HUES48 (cell line): Measurements from ENCODE around the gene GUK1.
"Not testable (repeated sequence)": the region's sequence is repeated elsewhere in the genome, so short reads cannot be mapped to it uniquely, and the experiment has no call there.

Experiments used
- H3K27ac ChIP-seq: one replicate; pipeline ENCODE4 v1.7.0; 2013; ENCODE audit warnings: low read depth, low read length, inconsistent platforms
- H3K27me3 ChIP-seq: 2 replicates; pipeline ENCODE4 v1.6.1; 2013; ENCODE audit warnings: mild to moderate bottlenecking, low read length; ENCODE audit not compliant: control insufficient read depth, insufficient read depth
- H3K36me3 ChIP-seq: 2 replicates; pipeline ENCODE4 v1.6.1; 2013; ENCODE audit warnings: low read length; ENCODE audit not compliant: control insufficient read depth, insufficient read depth
- H3K4me1 ChIP-seq: 2 replicates; pipeline ENCODE4 v1.6.1; 2013; ENCODE audit warnings: mild to moderate bottlenecking, low read length; ENCODE audit not compliant: control insufficient read depth, insufficient read depth
- H3K4me3 ChIP-seq: 2 replicates; pipeline ENCODE4 v1.5.1; 2013; ENCODE audit warnings: mild to moderate bottlenecking, low read depth, low read length
- H3K9ac ChIP-seq: 2 replicates; pipeline ENCODE4 v1.6.1; 2013; ENCODE audit warnings: mild to moderate bottlenecking, low read depth, low read length, moderate library complexity
- H3K9me3 ChIP-seq: 2 replicates; pipeline ENCODE4 v1.6.1; 2013; ENCODE audit warnings: low read length; ENCODE audit not compliant: control insufficient read depth, insufficient read depth

The GUK1 gene

DNA sequence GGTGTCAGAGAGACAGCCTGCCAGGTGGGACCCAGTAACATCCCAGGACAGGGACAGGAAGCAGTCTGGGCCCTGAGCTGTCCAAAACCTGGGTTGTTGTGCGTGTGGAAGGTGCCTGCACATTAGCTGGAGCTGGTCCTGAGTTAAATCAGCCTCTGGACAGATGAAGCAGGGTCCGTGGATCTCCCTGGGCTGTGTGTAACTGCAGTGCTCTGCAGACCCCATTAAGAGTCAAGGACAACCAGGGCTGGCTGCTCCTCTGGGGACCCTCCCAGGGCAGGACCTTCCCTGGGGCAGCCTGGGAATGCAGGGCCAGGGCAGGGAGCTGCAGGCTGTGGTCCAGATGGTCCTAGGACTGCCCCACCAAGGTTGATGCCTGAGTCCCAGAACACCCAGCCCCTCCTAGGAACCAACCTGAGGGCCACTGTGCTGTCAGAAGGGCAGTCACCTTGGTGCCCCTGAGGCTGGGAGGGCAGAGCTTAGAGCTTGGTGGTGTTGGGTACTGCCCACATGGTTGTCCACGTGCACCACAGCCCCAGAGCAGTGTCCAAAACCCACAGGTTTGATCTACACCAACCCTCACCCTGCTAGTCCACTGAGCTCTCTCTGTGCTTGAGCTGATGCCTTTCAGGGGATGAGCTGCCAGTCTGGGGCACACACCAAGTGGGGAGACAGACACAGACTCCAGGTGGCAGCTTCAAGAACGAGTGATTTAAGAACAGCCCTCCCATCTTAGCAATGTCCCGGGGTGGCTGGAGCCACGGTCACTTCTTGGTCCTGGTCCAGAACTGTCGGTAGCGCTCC lies 33.9 kb upstream of the GUK1 start:
- no peaks in the 10 kb centered on the region for H3K27me3 ChIP-seq
- H3K9me3 ChIP-seq = no peaks in the 10 kb centered on the region
- peaks cover 24% of the 10 kb centered on the region for H3K36me3 ChIP-seq
- H3K9ac ChIP-seq = no peak overlapping the region
- H3K4me3 ChIP-seq = no peak overlapping the region
- peaks cover 3% of the 10 kb centered on the region; the same call in 1 of the 2 replicates for H3K4me1 ChIP-seq
- no peak overlapping the region for H3K27ac ChIP-seq

DNA sequence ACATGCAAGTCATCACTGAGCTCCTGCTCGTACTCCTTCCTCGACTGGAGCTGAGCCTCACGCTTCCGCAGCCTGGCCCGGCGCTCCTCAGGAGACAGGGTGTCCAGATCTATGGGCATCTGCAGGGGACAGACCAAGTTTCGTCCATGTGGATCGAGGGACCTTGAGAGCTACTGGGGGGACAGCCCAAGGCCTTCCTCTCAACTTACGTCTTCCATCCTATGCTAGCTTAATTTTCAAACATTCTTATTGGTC lies 33.4 kb upstream of the GUK1 start:
- H3K36me3 ChIP-seq = peaks cover 22% of the 10 kb centered on the region
- H3K27ac ChIP-seq = no peak overlapping the region
- peaks cover 3% of the 10 kb centered on the region; the same call in 1 of the 2 replicates for H3K4me1 ChIP-seq
- H3K9ac ChIP-seq = no peak overlapping the region
- no peaks in the 10 kb centered on the region for H3K27me3 ChIP-seq
- no peak overlapping the region for H3K4me3 ChIP-seq
- H3K9me3 ChIP-seq = no peaks in the 10 kb centered on the region

DNA sequence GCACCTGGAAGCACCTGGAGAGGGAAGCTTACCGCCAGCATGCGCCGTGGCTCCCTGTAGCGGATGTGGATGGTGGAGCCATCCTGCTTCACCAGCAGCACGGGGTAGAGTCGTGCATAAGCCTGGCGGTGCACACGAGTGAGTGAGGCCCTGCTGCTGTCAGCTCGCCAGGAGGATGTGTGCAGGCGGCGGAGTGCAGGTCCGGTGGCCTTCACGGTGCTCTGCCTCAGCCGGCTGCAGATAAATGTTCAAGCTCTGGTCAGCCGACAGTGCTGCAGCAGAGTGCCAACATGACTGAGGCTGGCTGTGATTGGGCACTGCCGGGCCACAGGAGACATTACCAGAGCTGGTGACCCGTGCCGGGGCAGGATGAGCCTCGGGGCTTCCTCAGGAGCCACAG lies 32.4 kb upstream of the GUK1 start:
- Histone ChIP-seq H3K9me3 (no peaks in the 10 kb centered on the region), H3K4me3 (no peak overlapping the region), H3K4me1 (peaks cover 3% of the 10 kb centered on the region; the same call in 1 of the 2 replicates), H3K36me3 (peaks cover 22% of the 10 kb centered on the region), H3K9ac (no peak overlapping the region), H3K27ac (no peak overlapping the region), H3K27me3 (no peaks in the 10 kb centered on the region)

DNA sequence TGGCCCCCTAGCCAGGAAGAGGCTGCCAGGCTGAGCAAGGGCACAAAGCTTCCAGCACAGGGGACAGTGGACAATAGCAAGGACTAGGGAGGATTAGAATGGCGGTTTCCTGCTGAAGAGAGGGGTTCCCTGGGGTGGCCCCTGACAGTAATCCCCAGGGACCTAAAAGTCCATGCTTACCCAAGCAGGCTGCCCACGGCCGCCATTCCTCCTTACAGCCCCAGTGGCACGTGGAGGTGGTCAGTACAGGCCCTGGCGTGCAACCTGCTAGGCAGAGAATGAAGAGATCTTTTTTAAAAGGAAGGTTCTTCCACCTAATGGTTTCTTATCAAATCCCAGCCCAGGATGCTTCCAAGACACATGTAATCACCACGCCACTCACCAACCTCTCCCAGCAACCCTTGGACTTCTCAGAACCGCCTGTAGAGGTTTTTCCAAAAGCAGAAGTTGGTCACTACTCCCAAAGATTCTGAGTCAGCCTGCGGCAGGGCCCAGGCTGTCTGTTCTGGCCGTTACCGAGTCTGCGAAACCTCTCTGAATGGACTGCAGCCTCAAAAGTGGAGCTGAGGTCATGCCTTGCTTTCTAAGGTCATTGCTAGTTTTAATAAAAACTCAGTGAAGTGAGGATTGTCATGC lies 31.9 kb upstream of the GUK1 start:
- Histone ChIP-seq H3K27me3 (no peaks in the 10 kb centered on the region), H3K36me3 (peaks cover 22% of the 10 kb centered on the region), H3K9ac (peak overlapping the region; percentile 79; the same call in 1 of the 2 replicates), H3K27ac (no peak overlapping the region), H3K4me1 (peaks cover 3% of the 10 kb centered on the region; the same call in 1 of the 2 replicates), H3K4me3 (peak overlapping the region; percentile 79), H3K9me3 (no peaks in the 10 kb centered on the region)

- H3K4me1 ChIP-seq = peaks cover 3% of the 10 kb centered on the region; the same call in 1 of the 2 replicates
Measured at GRCh38 chr1:228108742-228109072, 31.4 kb upstream of the GUK1 start.

GRCh38 chr1:228109073-228109961 lies 30.8 kb upstream of the GUK1 start, which contains the start of gene MRPL55:
Gene MRPL55 (minus strand): TSS chr1:228109299. CDS start chr1:228108260, 1,039 bp downstream.
- Histone ChIP-seq H3K9me3 (no peaks in the 10 kb centered on the region), H3K27me3 (no peaks in the 10 kb centered on the region), H3K36me3 (peaks cover 22% of the 10 kb centered on the region), H3K9ac (peak within 1 kb of the TSS; percentile 79), H3K4me1 (peaks cover 3% of the 10 kb centered on the region; the same call in 1 of the 2 replicates), H3K4me3 (peak within 1 kb of the TSS; percentile 79), H3K27ac (peak within 1 kb of the TSS; percentile 39)

More at GRCh38 chr1:228108742-228109072, 31.4 kb upstream of the GUK1 start:
- peak overlapping the region; percentile 79 for H3K4me3 ChIP-seq
- no peaks in the 10 kb centered on the region for H3K9me3 ChIP-seq
- H3K27ac ChIP-seq = peak overlapping the region; percentile 39
- no peaks in the 10 kb centered on the region for H3K27me3 ChIP-seq
- H3K9ac ChIP-seq = peak overlapping the region; percentile 79
- H3K36me3 ChIP-seq = peaks cover 22% of the 10 kb centered on the region

GRCh38 chr1:228109962-228110488 lies 30.1 kb upstream of the GUK1 start:
- no peaks in the 10 kb centered on the region for H3K27me3 ChIP-seq
- H3K4me1 ChIP-seq = peaks cover 3% of the 10 kb centered on the region; the same call in 1 of the 2 replicates
- peak overlapping the region; percentile 79 for H3K4me3 ChIP-seq
- no peak overlapping the region for H3K27ac ChIP-seq
- peaks cover 22% of the 10 kb centered on the region for H3K36me3 ChIP-seq
- no peak overlapping the region for H3K9ac ChIP-seq
- no peaks in the 10 kb centered on the region for H3K9me3 ChIP-seq

GRCh38 chr1:228110556-228110955 lies 29.5 kb upstream of the GUK1 start:
- no peaks in the 10 kb centered on the region for H3K27me3 ChIP-seq
- no peak overlapping the region for H3K4me3 ChIP-seq
- peaks cover 22% of the 10 kb centered on the region for H3K36me3 ChIP-seq
- H3K9me3 ChIP-seq = peaks cover 5% of the 10 kb centered on the region; the same call in 1 of the 2 replicates
- H3K4me1 ChIP-seq = peaks cover 3% of the 10 kb centered on the region; the same call in 1 of the 2 replicates
- H3K9ac ChIP-seq = no peak overlapping the region
- no peak overlapping the region for H3K27ac ChIP-seq

GRCh38 chr1:228111315-228111714 lies 28.8 kb upstream of the GUK1 start:
- not testable (repeated sequence) for H3K4me1 ChIP-seq, H3K27me3 ChIP-seq, H3K9me3 ChIP-seq, H3K4me3 ChIP-seq, H3K27ac ChIP-seq, H3K9ac ChIP-seq
- H3K36me3 ChIP-seq = peaks cover 15% of the 10 kb centered on the region

GRCh38 chr1:228112167-228112566 lies 27.9 kb upstream of the GUK1 start:
- peaks cover 3% of the 10 kb centered on the region; the same call in 1 of the 2 replicates for H3K4me1 ChIP-seq

More at GRCh38 chr1:228112167-228112566, 27.9 kb upstream of the GUK1 start:
- Histone ChIP-seq H3K9me3 (peaks cover 8% of the 10 kb centered on the region; the same call in 1 of the 2 replicates), H3K27me3 (no peaks in the 10 kb centered on the region), H3K4me3 (no peak overlapping the region), H3K9ac (no peak overlapping the region), H3K27ac (no peak overlapping the region), H3K36me3 (peaks cover 6% of the 10 kb centered on the region)
